ENCODE results near the gene UBE2L6.

UBE2L6 gene

DNA sequence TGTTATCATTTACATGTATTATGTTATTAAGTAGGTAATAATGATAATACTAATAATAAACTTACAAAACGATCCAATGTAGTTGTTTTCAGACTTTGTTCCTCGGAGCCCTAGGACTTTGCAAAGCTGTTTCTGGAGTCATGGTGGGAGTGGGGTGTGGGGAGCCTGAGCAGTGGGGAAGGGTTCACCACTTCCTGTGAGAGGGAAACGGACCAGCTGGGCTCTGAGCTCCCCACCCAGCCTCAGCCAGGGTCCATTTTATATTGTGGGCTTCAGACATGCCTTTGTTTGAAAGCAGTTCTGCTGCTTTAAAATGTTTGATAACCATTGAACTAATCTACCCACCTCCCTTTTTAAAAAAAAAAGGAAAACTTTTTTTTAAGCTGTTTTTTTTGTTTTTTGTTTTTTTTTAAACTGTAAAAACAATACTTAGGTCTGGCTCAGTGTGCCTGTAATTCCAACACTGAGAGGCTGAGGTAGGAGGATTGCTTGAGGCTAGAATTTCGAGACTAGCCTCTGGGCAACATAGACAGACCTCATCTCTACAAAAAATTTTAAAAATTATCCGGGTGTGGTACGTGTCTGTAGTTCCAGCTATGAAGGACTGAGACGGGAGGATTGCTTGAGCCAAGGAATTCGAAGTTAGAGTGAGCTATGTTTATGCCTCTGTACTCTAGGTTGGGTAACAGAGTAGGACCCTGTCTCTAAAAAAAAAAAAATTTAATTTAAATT lies 37.0 kb upstream of the UBE2L6 start:
- TF ChIP-seq, protein P1, sequence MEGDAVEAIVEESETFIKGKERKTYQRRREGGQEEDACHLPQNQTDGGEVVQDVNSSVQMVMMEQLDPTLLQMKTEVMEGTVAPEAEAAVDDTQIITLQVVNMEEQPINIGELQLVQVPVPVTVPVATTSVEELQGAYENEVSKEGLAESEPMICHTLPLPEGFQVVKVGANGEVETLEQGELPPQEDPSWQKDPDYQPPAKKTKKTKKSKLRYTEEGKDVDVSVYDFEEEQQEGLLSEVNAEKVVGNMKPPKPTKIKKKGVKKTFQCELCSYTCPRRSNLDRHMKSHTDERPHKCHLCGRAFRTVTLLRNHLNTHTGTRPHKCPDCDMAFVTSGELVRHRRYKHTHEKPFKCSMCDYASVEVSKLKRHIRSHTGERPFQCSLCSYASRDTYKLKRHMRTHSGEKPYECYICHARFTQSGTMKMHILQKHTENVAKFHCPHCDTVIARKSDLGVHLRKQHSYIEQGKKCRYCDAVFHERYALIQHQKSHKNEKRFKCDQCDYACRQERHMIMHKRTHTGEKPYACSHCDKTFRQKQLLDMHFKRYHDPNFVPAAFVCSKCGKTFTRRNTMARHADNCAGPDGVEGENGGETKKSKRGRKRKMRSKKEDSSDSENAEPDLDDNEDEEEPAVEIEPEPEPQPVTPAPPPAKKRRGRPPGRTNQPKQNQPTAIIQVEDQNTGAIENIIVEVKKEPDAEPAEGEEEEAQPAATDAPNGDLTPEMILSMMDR (conservative IDR thresholded peaks at IDR 0.05; ENCODE audit: control insufficient read depth, insufficient read depth, low read depth, low read length), result no peak
- no peak for DNase-seq (ENCODE audit: low read depth)
- H3K4me3 ChIP-seq (ENCODE audit: control insufficient read depth, low read depth, low read length), result no peak overlapping the region

DNA sequence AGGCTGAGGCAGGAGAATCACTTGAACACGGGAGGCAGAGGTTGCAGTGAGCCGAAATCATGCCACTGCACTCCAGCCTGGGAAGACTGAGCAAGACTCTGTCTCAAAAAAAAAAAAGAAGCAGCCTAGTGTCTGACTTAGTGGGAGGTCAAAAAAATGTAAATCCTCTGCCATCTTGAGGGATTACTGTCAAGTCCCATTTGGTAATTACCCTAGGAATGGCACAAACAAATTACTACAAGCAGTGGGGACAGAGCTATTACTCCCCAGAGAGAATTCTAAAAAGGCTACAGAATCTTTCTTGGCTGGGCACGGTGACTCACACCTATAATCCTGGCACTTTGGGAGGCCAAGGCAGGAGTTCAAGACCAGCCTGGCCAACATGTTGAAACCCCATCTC lies 33.8 kb upstream of the UBE2L6 start:
- no peak for DNase-seq (ENCODE audit: low read depth)
- TF ChIP-seq, protein P1 (conservative IDR thresholded peaks at IDR 0.05; ENCODE audit: control insufficient read depth, insufficient read depth, low read depth, low read length), result no peak

DNA sequence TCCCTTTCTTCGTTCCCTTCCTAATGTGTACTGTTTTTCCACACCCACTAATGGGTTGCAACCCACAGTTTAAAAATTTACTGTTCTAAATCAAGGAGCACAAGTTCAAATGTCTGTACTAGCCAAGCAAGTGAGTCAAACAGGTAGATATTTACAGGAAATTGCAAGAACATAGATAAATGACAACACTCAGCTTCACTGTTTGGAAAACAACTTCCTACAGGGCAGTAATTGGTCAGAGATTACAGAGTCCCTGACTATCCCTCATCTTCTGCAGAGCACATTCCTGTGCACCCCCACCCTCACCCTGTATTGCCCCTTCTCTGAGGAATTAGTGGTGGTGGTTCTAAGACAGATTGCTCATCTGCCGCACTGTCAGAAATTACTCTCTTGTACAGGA lies 31.9 kb upstream of the UBE2L6 start:
- H3K4me3 ChIP-seq (ENCODE audit: control insufficient read depth, low read depth, low read length), result peak overlapping the region; percentile 57
- peak; percentile 11 for DNase-seq (ENCODE audit: low read depth)
- TF ChIP-seq, protein P1 (conservative IDR thresholded peaks at IDR 0.05; ENCODE audit: control insufficient read depth, insufficient read depth, low read depth, low read length), result no peak

More for the DNA sequence above, 33.8 kb upstream of the UBE2L6 start:
- no peak overlapping the region for H3K4me3 ChIP-seq (ENCODE audit: control insufficient read depth, low read depth, low read length)

DNA sequence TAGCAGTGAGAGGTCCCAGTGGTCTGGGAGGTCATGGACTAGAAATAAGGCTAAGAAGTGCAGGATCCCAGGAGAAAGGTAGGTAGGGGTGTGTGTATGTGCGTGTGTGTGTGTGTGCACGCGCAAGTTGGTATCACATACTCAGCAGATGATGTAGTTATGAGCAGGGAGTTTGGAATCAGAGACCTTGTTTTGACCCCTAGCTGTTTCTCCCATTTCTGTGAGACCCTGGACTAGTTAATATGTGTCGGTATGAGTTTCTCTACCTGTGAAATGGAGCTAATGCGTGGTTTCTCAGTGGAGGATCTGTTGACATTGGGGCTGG lies 31.3 kb upstream of the UBE2L6 start:
- DNase-seq (ENCODE audit: low read depth), result peak; percentile 58
- H3K4me3 ChIP-seq (ENCODE audit: control insufficient read depth, low read depth, low read length), result peak overlapping the region; percentile 57
- TF ChIP-seq, protein P1 (conservative IDR thresholded peaks at IDR 0.05; ENCODE audit: control insufficient read depth, insufficient read depth, low read depth, low read length), result no peak

DNA sequence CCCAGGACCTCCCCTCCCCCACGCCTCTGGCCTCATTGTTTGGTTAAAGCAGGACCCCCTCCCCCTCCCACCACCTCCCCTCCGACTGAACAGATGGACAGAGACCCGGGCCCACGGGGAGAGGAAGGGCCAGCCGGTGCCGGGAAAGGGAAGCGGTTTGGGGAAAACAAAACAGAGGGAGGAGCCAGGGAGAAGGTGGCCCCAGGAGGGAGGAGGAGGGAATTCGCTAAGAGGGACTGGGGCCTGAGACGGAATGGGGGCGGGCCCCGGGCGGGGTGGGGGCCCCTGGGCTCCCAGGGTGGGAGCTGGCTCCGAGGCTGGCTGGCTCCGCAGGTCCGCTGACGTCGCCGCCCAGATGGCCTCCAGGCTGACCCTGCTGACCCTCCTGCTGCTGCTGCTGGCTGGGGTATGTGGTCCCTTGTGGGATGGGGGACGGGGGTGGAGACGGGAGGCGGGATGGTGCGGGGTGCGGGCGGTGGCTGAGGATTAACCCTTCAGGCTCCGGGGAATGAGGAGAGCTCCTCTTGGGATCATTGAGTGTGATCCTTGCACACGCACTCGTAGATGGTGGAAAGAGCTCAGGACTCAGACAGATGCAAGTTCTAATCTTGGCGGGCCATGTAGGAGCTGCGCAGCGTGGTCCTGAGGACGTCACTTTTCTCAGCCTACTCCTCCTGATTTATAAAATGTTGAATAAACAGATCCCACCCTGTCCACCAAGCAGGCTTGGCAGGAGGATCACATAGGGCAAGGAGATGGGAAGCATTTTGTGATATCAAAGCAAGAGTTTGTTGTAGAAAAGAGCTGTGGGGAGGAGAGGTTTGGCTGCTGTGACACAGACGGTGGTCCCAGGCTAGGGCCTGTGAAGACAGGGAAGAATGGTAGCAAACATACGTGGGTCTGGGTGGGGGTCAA lies 30.7 kb upstream of the UBE2L6 start:
- TF ChIP-seq, protein P1 (conservative IDR thresholded peaks at IDR 0.05; ENCODE audit: control insufficient read depth, insufficient read depth, low read depth, low read length), result no peak
- H3K4me3 ChIP-seq (ENCODE audit: control insufficient read depth, low read depth, low read length), result peak overlapping the region; percentile 57
- peak; percentile 80 for DNase-seq (ENCODE audit: low read depth)

DNA sequence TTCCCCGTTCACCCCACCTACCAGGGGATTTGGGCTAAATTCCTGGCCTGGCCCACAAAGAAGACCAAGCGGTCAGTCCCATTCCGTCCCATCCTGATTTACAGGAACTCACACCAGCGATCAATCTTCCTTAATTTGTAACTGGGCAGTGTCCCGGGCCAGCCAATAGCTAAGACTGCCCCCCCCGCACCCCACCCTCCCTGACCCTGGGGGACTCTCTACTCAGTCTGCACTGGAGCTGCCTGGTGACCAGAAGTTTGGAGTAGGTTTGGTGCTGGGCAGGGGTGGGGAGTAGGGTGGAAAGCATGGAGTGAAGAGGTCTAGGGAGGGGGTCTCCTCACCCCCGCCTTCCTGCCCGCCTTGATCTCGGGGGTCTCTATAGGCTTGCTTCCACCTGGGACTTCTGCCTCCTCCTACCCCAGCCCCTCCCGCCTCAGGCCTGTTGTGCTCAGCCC lies 30.0 kb upstream of the UBE2L6 start, which contains the start of gene SERPING1:
TSS of gene SERPING1 (plus strand) at position 225 of the 455 bp plus-strand sequence. CDS start 586 bp downstream, outside the sequence.
- TF ChIP-seq, protein P1 (conservative IDR thresholded peaks at IDR 0.05; ENCODE audit: control insufficient read depth, insufficient read depth, low read depth, low read length), result no peak
- peak within 1 kb of the TSS; percentile 57 for H3K4me3 ChIP-seq (ENCODE audit: control insufficient read depth, low read depth, low read length)
- peak; percentile 79 for DNase-seq (ENCODE audit: low read depth)

All from fibroblast of mammary gland (primary cell).